HEK293 (cell line): ENCODE data around the gene NCKAP5.

ENCODE experiments used
- BCL11B ChIP-seq: fragments of 450-650 bp; formaldehyde crosslinking; IDR thresholded peaks from 2 replicates; pipeline ENCODE4 v1.5.1; 2016; ENCODE audit warnings: low read depth, missing biosample characterization, missing genetic modification characterization
- BCL6B ChIP-seq: fragments of 450-650 bp; formaldehyde crosslinking; IDR thresholded peaks from 2 replicates; pipeline ENCODE4 v1.5.1; 2017; ENCODE audit warnings: missing biosample characterization, missing genetic modification characterization
- GLIS1 ChIP-seq: fragments of 450-650 bp; formaldehyde crosslinking; IDR thresholded peaks from 2 replicates; pipeline ENCODE4 v1.5.1; 2016; ENCODE audit warnings: missing biosample characterization, missing genetic modification characterization
- HOXC10 ChIP-seq: sonication (generic); formaldehyde crosslinking; IDR thresholded peaks from 2 replicates; pipeline ENCODE4 v1.8.1; 2023; ENCODE audit warnings: mild to moderate bottlenecking, missing genetic modification reagents
- KLF16 ChIP-seq: fragments of 450-650 bp; formaldehyde crosslinking; IDR thresholded peaks from 2 replicates; pipeline ENCODE4 v1.5.1; 2017; ENCODE audit warnings: missing biosample characterization, missing genetic modification characterization
- MYNN ChIP-seq: fragments of 450-650 bp; formaldehyde crosslinking; IDR thresholded peaks from 2 replicates; pipeline ENCODE4 v1.5.1; 2016; ENCODE audit warnings: missing biosample characterization, missing genetic modification characterization, borderline replicate concordance
- OVOL3 ChIP-seq: fragments of 450-650 bp; formaldehyde crosslinking; IDR thresholded peaks from 2 replicates; pipeline ENCODE4 v1.5.1; 2016; ENCODE audit warnings: missing biosample characterization, missing genetic modification characterization
- SP3 ChIP-seq: fragments of 450-650 bp; formaldehyde crosslinking; IDR thresholded peaks from 2 replicates; pipeline ENCODE4 v1.5.1; 2016; ENCODE audit warnings: missing biosample characterization, missing genetic modification characterization
- SP7 ChIP-seq: fragments of 450-650 bp; formaldehyde crosslinking; IDR thresholded peaks from 2 replicates; pipeline ENCODE4 v1.5.1; 2016; ENCODE audit warnings: missing biosample characterization, missing genetic modification characterization
- YY2 ChIP-seq: fragments of 450-650 bp; formaldehyde crosslinking; IDR thresholded peaks from 2 replicates; pipeline ENCODE4 v1.5.1; 2016; ENCODE audit warnings: missing biosample characterization, missing genetic modification characterization
- ZBTB10 ChIP-seq: fragments of 450-650 bp; formaldehyde crosslinking; IDR thresholded peaks from 2 replicates; pipeline ENCODE4 v1.5.1; 2016; ENCODE audit warnings: missing biosample characterization, missing genetic modification characterization
- ZBTB20 ChIP-seq: fragments of 450-650 bp; formaldehyde crosslinking; IDR thresholded peaks from 2 replicates; pipeline ENCODE4 v1.5.1; 2016; ENCODE audit warnings: missing biosample characterization, missing genetic modification characterization
- ZBTB48 ChIP-seq: fragments of 450-650 bp; formaldehyde crosslinking; IDR thresholded peaks from 2 replicates; pipeline ENCODE4 v1.5.1; 2016; ENCODE audit warnings: missing biosample characterization, missing genetic modification characterization
- ZNF169 ChIP-seq: fragments of 450-650 bp; formaldehyde crosslinking; IDR thresholded peaks from 2 replicates; pipeline ENCODE4 v1.5.1; 2016; ENCODE audit warnings: missing biosample characterization, missing genetic modification characterization
- ZNF174 ChIP-seq: fragments of 450-650 bp; formaldehyde crosslinking; IDR thresholded peaks from 2 replicates; pipeline ENCODE4 v1.5.0; 2017; ENCODE audit warnings: missing biosample characterization, mild to moderate bottlenecking, missing genetic modification characterization
- ZNF184 ChIP-seq: fragments of 450-650 bp; IDR thresholded peaks from 2 replicates; pipeline ENCODE4 v1.5.1; 2018; ENCODE audit warnings: missing biosample characterization, mild to moderate bottlenecking, missing genetic modification characterization
- ZNF202 ChIP-seq: fragments of 450-650 bp; formaldehyde crosslinking; IDR thresholded peaks from 2 replicates; pipeline ENCODE4 v1.5.1; 2016; ENCODE audit warnings: missing biosample characterization, missing genetic modification characterization, borderline replicate concordance
- ZNF221 ChIP-seq: fragments of 450-650 bp; formaldehyde crosslinking; IDR thresholded peaks from 2 replicates; pipeline ENCODE4 v1.5.1; 2017; ENCODE audit warnings: missing biosample characterization, missing genetic modification characterization, borderline replicate concordance
- ZNF274 ChIP-seq, 2 experiments: fragments of 200-500 bp in 1 of 2; fragments of 450-650 bp in 1 of 2; sonication (Bioruptor generic) in 1 of 2; formaldehyde crosslinking in 1 of 2; IDR thresholded peaks; 2 replicates each; pipeline versions ENCODE4 v1.5.1 to v1.6.1; 2014 to 2016; ENCODE audit warnings: borderline replicate concordance in 1 of 2, inconsistent platforms in 1 of 2, low read length in 1 of 2, missing biosample characterization in 1 of 2, missing genetic modification characterization in 1 of 2
- ZNF341 ChIP-seq: fragments of 450-650 bp; formaldehyde crosslinking; IDR thresholded peaks from 2 replicates; pipeline ENCODE4; 2016; ENCODE audit warnings: low read depth, missing biosample characterization, missing genetic modification characterization
- ZNF366 ChIP-seq: fragments of 450-650 bp; formaldehyde crosslinking; conservative IDR thresholded peaks from 2 replicates; pipeline ENCODE4 v1.5.1; 2016; ENCODE audit warnings: missing biosample characterization, missing genetic modification characterization
- ZNF37A ChIP-seq: fragments of 450-650 bp; IDR thresholded peaks from 2 replicates; pipeline ENCODE4 v1.5.1; 2018; ENCODE audit warnings: missing biosample characterization, missing genetic modification characterization
- ZNF404 ChIP-seq: fragments of 450-650 bp; formaldehyde crosslinking; IDR thresholded peaks from 2 replicates; pipeline ENCODE4 v1.5.1; 2017; ENCODE audit warnings: missing biosample characterization, missing genetic modification characterization
- ZNF488 ChIP-seq: fragments of 450-650 bp; formaldehyde crosslinking; IDR thresholded peaks from 2 replicates; pipeline ENCODE4 v1.5.1; 2016; ENCODE audit warnings: missing biosample characterization, missing genetic modification characterization
- ZNF530 ChIP-seq: fragments of 450-650 bp; formaldehyde crosslinking; IDR thresholded peaks from 2 replicates; pipeline ENCODE4 v1.5.1; 2016; ENCODE audit warnings: low read depth, missing biosample characterization, missing genetic modification characterization
- ZNF571 ChIP-seq: fragments of 450-650 bp; formaldehyde crosslinking; IDR thresholded peaks from 2 replicates; pipeline ENCODE4 v1.5.0; 2017; ENCODE audit warnings: missing biosample characterization, missing genetic modification characterization
- ZNF626 ChIP-seq: fragments of 450-650 bp; sonication (Bioruptor Pico); formaldehyde crosslinking; IDR thresholded peaks from 2 replicates; pipeline ENCODE4 v1.5.1; 2018; ENCODE audit warnings: missing biosample characterization, missing genetic modification characterization, inconsistent platforms
- ZNF670 ChIP-seq: fragments of 450-650 bp; formaldehyde crosslinking; IDR thresholded peaks from 2 replicates; pipeline ENCODE4 v1.5.1; 2016; ENCODE audit warnings: missing biosample characterization, missing genetic modification characterization, low read depth
- ZNF747 ChIP-seq: fragments of 450-650 bp; formaldehyde crosslinking; IDR thresholded peaks from 2 replicates; pipeline ENCODE4 v1.5.1; 2016; ENCODE audit warnings: missing biosample characterization, missing genetic modification characterization
- ZSCAN16 ChIP-seq: fragments of 450-650 bp; formaldehyde crosslinking; IDR thresholded peaks from 2 replicates; pipeline ENCODE4 v1.5.1; 2016; ENCODE audit warnings: missing biosample characterization, missing genetic modification characterization
- TF ChIP-seq, protein P1 (sequence below): fragments of 450-650 bp; formaldehyde crosslinking; IDR thresholded peaks from 2 replicates; pipeline ENCODE4 v1.5.1; 2016; ENCODE audit warnings: missing biosample characterization, missing genetic modification characterization
- TF ChIP-seq, protein P2 (sequence below): fragments of 450-650 bp; formaldehyde crosslinking; IDR thresholded peaks from 2 replicates; pipeline ENCODE4 v1.5.1; 2016; ENCODE audit warnings: missing biosample characterization, missing genetic modification characterization, low read depth

The NCKAP5 gene

DNA sequence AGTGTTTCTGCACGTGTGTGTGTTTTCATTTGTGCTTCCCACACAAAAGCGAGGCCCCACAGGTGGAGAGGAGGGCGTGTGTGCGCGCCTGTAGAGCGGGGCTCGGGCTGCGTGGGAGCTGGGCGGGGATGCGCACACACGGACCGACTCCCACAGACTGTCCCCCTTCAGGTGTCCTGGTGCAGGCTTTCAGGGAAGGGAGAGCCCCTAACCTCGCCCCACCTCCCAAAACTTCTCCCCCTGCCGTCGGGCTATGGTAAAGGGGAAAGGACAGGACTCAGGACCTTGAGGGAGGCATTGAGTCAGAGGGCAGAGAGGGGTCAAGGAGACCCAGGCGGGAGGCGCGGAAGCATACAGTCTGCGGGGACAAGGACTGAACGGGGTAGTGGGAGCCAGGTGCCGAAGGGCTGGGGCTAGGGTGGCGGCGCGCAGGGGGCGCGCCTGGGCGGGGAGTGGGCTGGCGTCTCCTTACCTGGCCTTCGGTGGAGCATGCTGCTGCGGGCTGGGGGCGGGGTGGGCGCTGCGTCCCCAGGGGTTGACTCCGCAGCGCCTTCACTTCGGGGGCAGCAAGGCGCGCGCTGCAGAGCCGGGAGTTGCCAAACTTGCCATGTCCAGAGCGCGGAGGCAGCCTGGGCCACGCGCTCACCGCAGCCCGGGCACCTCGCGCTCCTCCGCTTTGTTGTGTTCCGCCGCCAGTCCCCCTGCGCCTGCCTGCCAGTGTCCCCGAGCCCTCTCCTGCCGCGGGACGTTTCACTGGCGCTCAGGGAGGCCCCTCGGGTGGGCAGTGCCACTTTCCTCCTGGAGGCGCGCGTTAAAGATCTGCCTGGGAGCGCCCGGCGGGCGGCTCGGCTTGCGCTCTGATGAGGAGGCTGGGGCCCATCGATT lies 302.0 kb downstream of the NCKAP5 start (continued):
- TF ChIP-seq ZNF184: no peak
- no peak for TF ChIP-seq ZNF404
- TF ChIP-seq ZNF626 (tag by site-specific recombination): no peak
- TF ChIP-seq, protein P1, sequence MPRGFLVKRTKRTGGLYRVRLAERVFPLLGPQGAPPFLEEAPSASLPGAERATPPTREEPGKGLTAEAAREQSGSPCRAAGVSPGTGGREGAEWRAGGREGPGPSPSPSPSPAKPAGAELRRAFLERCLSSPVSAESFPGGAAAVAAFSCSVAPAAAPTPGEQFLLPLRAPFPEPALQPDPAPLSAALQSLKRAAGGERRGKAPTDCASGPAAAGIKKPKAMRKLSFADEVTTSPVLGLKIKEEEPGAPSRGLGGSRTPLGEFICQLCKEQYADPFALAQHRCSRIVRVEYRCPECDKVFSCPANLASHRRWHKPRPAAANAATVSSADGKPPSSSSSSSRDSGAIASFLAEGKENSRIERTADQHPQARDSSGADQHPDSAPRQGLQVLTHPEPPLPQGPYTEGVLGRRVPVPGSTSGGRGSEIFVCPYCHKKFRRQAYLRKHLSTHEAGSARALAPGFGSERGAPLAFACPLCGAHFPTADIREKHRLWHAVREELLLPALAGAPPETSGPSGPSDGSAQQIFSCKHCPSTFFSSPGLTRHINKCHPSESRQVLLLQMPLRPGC (tag by site-specific recombination): no peak
- TF ChIP-seq SP7 (tag by site-specific recombination): no peak
- TF ChIP-seq BCL6B (tag by site-specific recombination): no peak
- no peak for TF ChIP-seq ZNF366 (tag by site-specific recombination)
- TF ChIP-seq ZBTB20 (tag by site-specific recombination): peak; percentile 39; the same call in 1 of the 2 replicates
- TF ChIP-seq OVOL3 (tag by site-specific recombination): no peak
- no peak for TF ChIP-seq YY2 (tag by site-specific recombination)
- TF ChIP-seq ZNF488 (tag by site-specific recombination): no peak
- no peak for TF ChIP-seq ZNF274 (IDR thresholded peaks at IDR 0.05; ENCODE audit: low read length)
- TF ChIP-seq ZNF274 (tag by site-specific recombination; IDR thresholded peaks at IDR 0.05; ENCODE audit: borderline replicate concordance): no peak
- no peak for TF ChIP-seq ZNF571
- TF ChIP-seq ZNF530 (tag by site-specific recombination): no peak
- TF ChIP-seq SP3: peak; percentile 47
- peak; percentile 10; the same call in 1 of the 2 replicates for TF ChIP-seq GLIS1 (tag by site-specific recombination)
- TF ChIP-seq, protein P2, sequence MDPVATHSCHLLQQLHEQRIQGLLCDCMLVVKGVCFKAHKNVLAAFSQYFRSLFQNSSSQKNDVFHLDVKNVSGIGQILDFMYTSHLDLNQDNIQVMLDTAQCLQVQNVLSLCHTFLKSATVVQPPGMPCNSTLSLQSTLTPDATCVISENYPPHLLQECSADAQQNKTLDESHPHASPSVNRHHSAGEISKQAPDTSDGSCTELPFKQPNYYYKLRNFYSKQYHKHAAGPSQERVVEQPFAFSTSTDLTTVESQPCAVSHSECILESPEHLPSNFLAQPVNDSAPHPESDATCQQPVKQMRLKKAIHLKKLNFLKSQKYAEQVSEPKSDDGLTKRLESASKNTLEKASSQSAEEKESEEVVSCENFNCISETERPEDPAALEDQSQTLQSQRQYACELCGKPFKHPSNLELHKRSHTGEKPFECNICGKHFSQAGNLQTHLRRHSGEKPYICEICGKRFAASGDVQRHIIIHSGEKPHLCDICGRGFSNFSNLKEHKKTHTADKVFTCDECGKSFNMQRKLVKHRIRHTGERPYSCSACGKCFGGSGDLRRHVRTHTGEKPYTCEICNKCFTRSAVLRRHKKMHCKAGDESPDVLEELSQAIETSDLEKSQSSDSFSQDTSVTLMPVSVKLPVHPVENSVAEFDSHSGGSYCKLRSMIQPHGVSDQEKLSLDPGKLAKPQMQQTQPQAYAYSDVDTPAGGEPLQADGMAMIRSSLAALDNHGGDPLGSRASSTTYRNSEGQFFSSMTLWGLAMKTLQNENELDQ (tag by site-specific recombination): no peak
- TF ChIP-seq ZSCAN16 (tag by site-specific recombination): no peak
- no peak for TF ChIP-seq ZNF169 (tag by site-specific recombination)
- TF ChIP-seq ZNF221 (tag by site-specific recombination): no peak
- no peak for TF ChIP-seq ZNF202 (tag by site-specific recombination)
- no peak for TF ChIP-seq KLF16 (tag by site-specific recombination)
- no peak for TF ChIP-seq ZBTB48 (tag by site-specific recombination)
- no peak for TF ChIP-seq ZNF174
- no peak for TF ChIP-seq ZNF747 (tag by site-specific recombination)
- no peak for TF ChIP-seq BCL11B (tag by site-specific recombination)
- no peak for TF ChIP-seq MYNN (tag by site-specific recombination)
- TF ChIP-seq ZBTB10 (tag by site-specific recombination): no peak
- TF ChIP-seq ZNF341: no peak
- no peak for TF ChIP-seq ZNF37A (tag by site-specific recombination)
- TF ChIP-seq ZNF670 (tag by site-specific recombination): no peak
- TF ChIP-seq HOXC10 (CRISPR knock-in tag): no peak
